HepG2 (cell line): ENCODE results near the gene ATG7. TPM values are rescaled to one million over a fixed set of nuclear protein-coding genes. Genes with fewer than 3 reads are reported as not detected.
A peak's percentile ranks its signal among the peaks of the same experiment; 100 is the strongest.

Source experiments
- ATAC-seq: fragments of 200-7000 bp; cut with Tn5 transposase; 3 replicates; pipeline ENCODE4 v1.9.1; 2020; ENCODE audit warnings: mild to moderate bottlenecking, moderate library complexity
- BruUV-seq: library from RNA; stranded (reverse); fragments of 400-500 nt; replicated peaks from 2 replicates; lab custom pipeline; 2021; lab: Mats Ljungman, UMichigan
- CTCF ChIA-PET: fragments of 300-600 bp; formaldehyde crosslinking; extraction: SDS; loops from one replicate; lab custom pipeline; 2021; ENCODE audit warnings: low total read pairs, inconsistent platforms, low intra/inter-chr PET ratio; lab: Yijun Ruan, JAX
- POLR2A ChIA-PET: fragments of 350-600 bp; sonication (Branson Sonifier 250); formaldehyde crosslinking; loops from one replicate; lab custom pipeline; 2020; ENCODE audit warnings: antibody characterized with exemption, inconsistent platforms; lab: Yijun Ruan, JAX
- DNase-seq: peaks from one replicate; pipeline ENCODE4 v3.0.0-alpha.2; 2015; ENCODE audit warnings: low spot score
- FAIRE-seq: peaks from 3 replicates; lab custom pipeline; 2011; peaks lifted over from hg19 to GRCh38; lab: Jason Lieb, UNC
- H2AFZ ChIP-seq: one replicate; pipeline ENCODE4 v1.6.1; 2011; ENCODE audit warnings: low read length, inconsistent platforms
- H3K27ac ChIP-seq: fragments of 300-600 bp; 3 replicates; pipeline ENCODE4 v1.8.0; 2011; ENCODE audit warnings: mixed run types, mild to moderate bottlenecking, mixed read lengths, low read length, inconsistent platforms; ENCODE audit not compliant: insufficient read depth; ENCODE audit errors: extremely low read length
- H3K27me3 ChIP-seq, 2 experiments: fragments of 200-600 bp in 1 of 2; 2 replicates in 1 of 2; 3 replicates in 1 of 2; pipeline versions ENCODE4 v1.6.0 to v1.8.0; 2011; ENCODE audit warnings: low read length in 2 of 2, mild to moderate bottlenecking in 2 of 2, moderate library complexity in 2 of 2, inconsistent platforms in 1 of 2; ENCODE audit not compliant: insufficient read depth in 2 of 2, control insufficient read depth in 1 of 2
- H3K36me3 ChIP-seq, 2 experiments: fragments of 200-600 bp in 1 of 2; replicated peaks in 1 of 2; 2 replicates in 1 of 2; 3 replicates in 1 of 2; pipeline versions ENCODE4 v1.5.1 to v1.8.0; 2011; ENCODE audit warnings: low read length in 2 of 2, inconsistent platforms in 1 of 2; ENCODE audit not compliant: insufficient read depth in 2 of 2, control insufficient read depth in 1 of 2
- H3K4me1 ChIP-seq: 2 replicates; pipeline ENCODE4 v1.5.1; 2012; ENCODE audit warnings: low read length, inconsistent platforms; ENCODE audit not compliant: insufficient read depth
- H3K4me2 ChIP-seq: 2 replicates; pipeline ENCODE4 v1.6.0; 2011; ENCODE audit warnings: low read depth, low read length, inconsistent platforms
- H3K4me3 ChIP-seq, 3 experiments: fragments of 200-600 bp in 1 of 3; sonication (generic), shearing (Covaris generic) in 1 of 3; replicated peaks in 1 of 3; 2 replicates each; pipeline ENCODE4 v1.5.1; 2011 to 2016; ENCODE audit warnings: low read length in 3 of 3, inconsistent platforms in 2 of 3, low read depth in 2 of 3, mild to moderate bottlenecking in 2 of 3, control low read depth in 1 of 3, mixed read lengths in 1 of 3; ENCODE audit not compliant: insufficient read depth in 1 of 3
- H3K79me2 ChIP-seq: one replicate; pipeline ENCODE4 v1.6.1; 2011; ENCODE audit warnings: low read length, inconsistent platforms; ENCODE audit not compliant: insufficient read depth
- H3K9ac ChIP-seq: 2 replicates; pipeline ENCODE4 v1.6.0; 2011; ENCODE audit warnings: mild to moderate bottlenecking, low read depth, low read length, inconsistent platforms; ENCODE audit not compliant: insufficient read depth
- H3K9me3 ChIP-seq: 2 replicates; pipeline ENCODE4 v1.5.1; 2012; ENCODE audit warnings: mild to moderate bottlenecking, low read length
- H4K20me1 ChIP-seq: 2 replicates; pipeline ENCODE4 v1.6.0; 2011; ENCODE audit warnings: inconsistent platforms, mild to moderate bottlenecking, low read length, moderate library complexity; ENCODE audit not compliant: insufficient read depth
- MAFK ChIP-seq, 2 experiments: IDR thresholded peaks in 1 of 2; conservative IDR thresholded peaks in 1 of 2; 2 replicates each; pipeline ENCODE4 v1.6.1; 2011; ENCODE audit warnings: improper control_type of control experiment in 2 of 2, low read length in 2 of 2
- ONECUT2 ChIP-seq: sonication (generic); formaldehyde crosslinking; IDR thresholded peaks from 2 replicates; pipeline ENCODE4 v1.4.0; 2020; ENCODE audit warnings: missing genetic modification reagents
- RBM22 ChIP-seq: fragments of 200-400 bp; formaldehyde crosslinking; optimal IDR thresholded peaks from 2 replicates; pipeline ENCODE3; 2017; ENCODE audit warnings: mild to moderate bottlenecking, low read length, moderate library complexity
- ZNF546 ChIP-seq: sonication (generic); formaldehyde crosslinking; conservative IDR thresholded peaks from 2 replicates; pipeline ENCODE4 v1.8.1; 2023; ENCODE audit warnings: mild to moderate bottlenecking, missing genetic modification reagents
- WGBS: methylation state at CpG from one replicate; pipeline ENCODE4 v1.1.6; 2017; ENCODE audit warnings: low lambda C conversion rate; 5-methylcytosine and 5-hydroxymethylcytosine counted together
- in situ Hi-C: cut with HindIII; loops from 2 replicates; pipeline ENCODE4 v1.10.0; 2017; ENCODE audit warnings: low pct_unique_long_range_greater_than_20kb; ENCODE audit not compliant: extremely low pct_ligation_motif_present
- intact Hi-C: fragments of 100-400 bp; cut with micrococcal nuclease; formaldehyde crosslinking; loops from one replicate; pipeline ENCODE4 v1.10.0; 2022; ENCODE audit not compliant: unreplicated experiment
- polyA plus RNA-seq, 8 experiments: library from polyadenylated mRNA; depleted of rRNA in 3 of 8; stranded (reverse) in 7 of 8; unstranded in 1 of 8; fragments of >200 nt; fragmentation: Illumina TruSeq in 4 of 8; extraction: Trizol in 4 of 8; gene quantifications; 2 replicates each; pipeline versions ENCODE4 v1.2.1 to v1.2.3, GENCODE V29; 2011 to 2016; ENCODE audit warnings: low read depth in 4 of 8, missing spikeins in 1 of 8, mixed read lengths in 1 of 8; ENCODE audit not compliant: insufficient read depth in 1 of 8
- total RNA-seq, 5 experiments: library from RNA; depleted of rRNA; stranded (reverse); fragments of >200 nt; fragmentation: Illumina TruSeq; extraction: Trizol; gene quantifications; 2 replicates each; pipeline ENCODE4 v1.2.3, GENCODE V29; 2016; ENCODE audit warnings: low read depth in 1 of 5

Gene ATG7
- total and polyA plus RNA-seq, 2 of the 13 experiments (the other 11 are each of a cell fraction or from before 2014, with no cell fraction given) = 7.8 to 22.1 TPM

DNA sequence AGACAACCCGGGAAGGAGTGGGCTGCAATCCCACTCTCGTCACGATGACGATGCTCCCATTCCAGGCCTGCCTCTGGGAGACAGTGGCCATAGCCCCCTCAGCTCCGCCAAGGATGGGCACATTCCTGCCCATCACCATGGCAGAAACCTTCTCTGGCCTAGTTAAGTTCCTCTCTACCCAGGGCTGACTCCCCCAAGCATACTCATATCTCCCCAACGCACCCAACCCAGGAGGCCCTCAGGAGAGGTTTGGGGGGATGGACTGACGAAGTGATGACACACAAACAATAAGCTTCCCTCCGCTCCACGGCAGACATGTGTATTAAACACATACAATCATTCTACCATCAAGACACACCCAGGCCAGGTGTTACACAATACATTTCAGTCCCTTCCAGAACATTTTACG lies 311.4 kb downstream of the ATG7 start:
- no peak overlapping the region for H3K27ac ChIP-seq
- ChIA-PET CTCF (no interaction called here), POLR2A (no interaction called here)
- BruUV-seq = no TSS peak
- no peaks in the 10 kb centered on the region for H3K27me3 ChIP-seq
- H3K4me2 ChIP-seq = no peak overlapping the region
- FAIRE-seq (no peak), DNase-seq (no peak), ATAC-seq (no peak)
- no peak overlapping the region for H3K9ac ChIP-seq
- H2AFZ ChIP-seq = no peak overlapping the region
- intact Hi-C loops = no loop called here
- H4K20me1 ChIP-seq = peaks cover 53% of the 10 kb centered on the region
- 95% methylated on average over 10 of the region's 10 CpGs for WGBS
- no peak overlapping the region for H3K4me3 ChIP-seq
- H3K9me3 ChIP-seq = no peaks in the 10 kb centered on the region
- H3K79me2 ChIP-seq = peaks cover 94% of the 10 kb centered on the region
- peak; percentile 67 for TF ChIP-seq RBM22
- no peak for TF ChIP-seq ONECUT2 (CRISPR knock-in tag)
- H3K36me3 ChIP-seq = peaks cover 11 to 15% of the 10 kb centered on the region in 2 experiments; a peak in 4 of 5 replicates
- in situ Hi-C loops = no loop called here
- peaks cover 49% of the 10 kb centered on the region for H3K4me1 ChIP-seq

DNA sequence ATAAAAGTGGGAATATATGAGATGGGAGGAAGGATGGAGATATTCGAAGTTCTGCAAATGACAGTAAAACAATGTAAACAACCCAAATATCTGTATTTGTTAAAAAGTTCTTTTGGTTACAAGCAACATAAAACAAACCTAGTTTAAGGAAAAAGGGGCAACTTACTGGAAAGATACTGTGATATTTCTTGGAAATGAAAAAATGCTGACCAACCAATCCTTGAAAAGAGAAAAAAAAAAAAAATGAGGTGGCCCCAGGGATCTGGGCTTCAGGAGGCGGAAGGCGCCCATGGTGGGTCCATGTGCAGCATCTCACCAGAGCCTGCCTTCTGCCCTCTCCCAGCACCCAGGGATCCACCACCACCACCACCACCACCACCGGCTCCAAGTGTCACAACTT lies 312.4 kb downstream of the ATG7 start:
- Histone ChIP-seq H4K20me1 (peaks cover 52% of the 10 kb centered on the region), H3K79me2 (peaks cover 96% of the 10 kb centered on the region), H3K36me3 (peaks cover 10 to 23% of the 10 kb centered on the region in 2 experiments; a peak in 4 of 5 replicates), H3K27ac (no peak overlapping the region), H3K4me1 (peaks cover 58% of the 10 kb centered on the region), H3K4me2 (no peak overlapping the region), H3K4me3 (no peak overlapping the region), H2AFZ (no peak overlapping the region), H3K9ac (no peak overlapping the region), H3K9me3 (no peaks in the 10 kb centered on the region), H3K27me3 (no peaks in the 10 kb centered on the region)
- in situ Hi-C loops = no loop called here
- DNase-seq (no peak), ATAC-seq (no peak), FAIRE-seq (no peak)
- no TSS peak for BruUV-seq
- ChIA-PET POLR2A (no interaction called here), CTCF (no interaction called here)
- intact Hi-C loops = no loop called here
- TF ChIP-seq MAFK (conservative IDR thresholded peaks at IDR 0.05 in 1 of 2, IDR thresholded peaks at IDR 0.05 in 1 of 2; ENCODE audit: low read length in 2 of 2) (peak; percentile 16 to 53; a peak in 2 of 4 replicates), ZNF546 (CRISPR knock-in tag) (no peak)
- WGBS = 96% methylated on average over 4 of the region's 4 CpGs
